ENCODE measurements around the gene VDR. TPM values are rescaled to one million over a fixed set of nuclear protein-coding genes. Genes with fewer than 3 reads are reported as not detected.

Gene VDR
- total RNA-seq, 1 donor from 2014 or later, result 0.54 TPM

GRCh38 chr12:47901718-47902093 is 3.1 kb downstream of the VDR start:
- Mint-ChIP-seq H3K27me3 (ENCODE audit: low read depth) (peaks cover 60% of the 10 kb centered on the region), H3K4me3 (no peak overlapping the region)
- TF ChIP-seq CTCF (IDR thresholded peaks at IDR 0.05; ENCODE audit: unreplicated experiment), result no peak

GRCh38 chr12:47901063-47901717 is 3.6 kb downstream of the VDR start:
- peaks cover 55% of the 10 kb centered on the region for H3K27me3 Mint-ChIP-seq (ENCODE audit: low read depth)
- H3K27ac Mint-ChIP-seq, result no peak overlapping the region

More at GRCh38 chr12:47901718-47902093, 3.1 kb downstream of the VDR start:
- Mint-ChIP-seq H3K36me3 (no peaks in the 10 kb centered on the region), H3K4me1 (peaks cover 15% of the 10 kb centered on the region), H3K27ac (no peak overlapping the region), H3K9me3 (no peaks in the 10 kb centered on the region)
- DNase-seq (ENCODE audit: low spot score in 2 of 2, unreplicated experiment in 2 of 2), result no peak

GRCh38 chr12:47900131-47901062 is 4.4 kb downstream of the VDR start:
- Mint-ChIP-seq H3K9me3 (no peaks in the 10 kb centered on the region), H3K4me1 (peaks cover 15% of the 10 kb centered on the region), H3K27ac (no peak overlapping the region), H3K36me3 (no peaks in the 10 kb centered on the region), H3K4me3 (no peak overlapping the region), H3K27me3 (ENCODE audit: low read depth) (peaks cover 47% of the 10 kb centered on the region)
- TF ChIP-seq CTCF (IDR thresholded peaks at IDR 0.05; ENCODE audit: unreplicated experiment), result no peak
- DNase-seq (ENCODE audit: low spot score in 2 of 2, unreplicated experiment in 2 of 2), result no peak

More at GRCh38 chr12:47901063-47901717, 3.6 kb downstream of the VDR start:
- TF ChIP-seq CTCF (IDR thresholded peaks at IDR 0.05; ENCODE audit: unreplicated experiment), result no peak
- no peak for DNase-seq (ENCODE audit: low spot score in 2 of 2, unreplicated experiment in 2 of 2)
- Mint-ChIP-seq H3K9me3 (no peaks in the 10 kb centered on the region), H3K4me3 (no peak overlapping the region), H3K4me1 (peaks cover 15% of the 10 kb centered on the region), H3K36me3 (no peaks in the 10 kb centered on the region)

- Mint-ChIP-seq H3K27me3 (ENCODE audit: low read depth) (peaks cover 38% of the 10 kb centered on the region), H3K27ac (no peak overlapping the region), H3K4me3 (no peak overlapping the region), H3K9me3 (no peaks in the 10 kb centered on the region), H3K4me1 (peaks cover 10% of the 10 kb centered on the region), H3K36me3 (no peaks in the 10 kb centered on the region)
- TF ChIP-seq CTCF (IDR thresholded peaks at IDR 0.05; ENCODE audit: unreplicated experiment), result no peak
- DNase-seq (ENCODE audit: low spot score in 2 of 2, unreplicated experiment in 2 of 2), result no peak
These were observed 5.3 kb downstream of the VDR start for GRCh38 chr12:47899466-47899865.

- DNase-seq (ENCODE audit: low spot score in 2 of 2, unreplicated experiment in 2 of 2), result no peak
- Mint-ChIP-seq H3K27ac (no peak overlapping the region), H3K4me3 (no peak overlapping the region), H3K4me1 (peaks cover 2% of the 10 kb centered on the region), H3K36me3 (no peaks in the 10 kb centered on the region), H3K9me3 (no peaks in the 10 kb centered on the region), H3K27me3 (ENCODE audit: low read depth) (peaks cover 13% of the 10 kb centered on the region)
- TF ChIP-seq CTCF (IDR thresholded peaks at IDR 0.05; ENCODE audit: unreplicated experiment), result no peak
These were observed 8.2 kb downstream of the VDR start for GRCh38 chr12:47896633-47897032.
